Measurements from ENCODE around the gene CDKN2B-AS1.
A peak's percentile ranks its signal among the peaks of the same experiment; 100 is the strongest.

Gene CDKN2B-AS1

GRCh38 chr9:22136461-22137096 lies 142.0 kb downstream of the CDKN2B-AS1 start:
- peak; percentile 80 to 82 for DNase-seq (ENCODE audit: low read depth in 2 of 2)
- no peak for TF ChIP-seq CTCF (IDR thresholded peaks at IDR 0.05; ENCODE audit: low read depth, low read length)
- H3K4me3 ChIP-seq (replicated peaks in 1 of 2; ENCODE audit: low read depth in 2 of 2, low read length in 2 of 2) = no peak overlapping the region

GRCh38 chr9:22138956-22139660 lies 144.5 kb downstream of the CDKN2B-AS1 start:
- TF ChIP-seq CTCF (IDR thresholded peaks at IDR 0.05; ENCODE audit: low read depth, low read length) = no peak
- no peak for DNase-seq (ENCODE audit: low read depth in 2 of 2)
- no peak overlapping the region for H3K4me3 ChIP-seq (replicated peaks in 1 of 2; ENCODE audit: low read depth in 2 of 2, low read length in 2 of 2)

- no peak overlapping the region for H3K4me3 ChIP-seq (replicated peaks in 1 of 2; ENCODE audit: low read depth in 2 of 2, low read length in 2 of 2)
- DNase-seq (ENCODE audit: low read depth in 2 of 2) = peak; percentile 45 to 95
- TF ChIP-seq CTCF (IDR thresholded peaks at IDR 0.05; ENCODE audit: low read depth, low read length) = no peak
Observed at GRCh38 chr9:22141908-22142307, 147.3 kb downstream of the CDKN2B-AS1 start.

GRCh38 chr9:22142671-22143070 lies 148.1 kb downstream of the CDKN2B-AS1 start:
- no peak for TF ChIP-seq CTCF (IDR thresholded peaks at IDR 0.05; ENCODE audit: low read depth, low read length)
- H3K4me3 ChIP-seq (replicated peaks in 1 of 2; ENCODE audit: low read depth in 2 of 2, low read length in 2 of 2) = no peak overlapping the region
- peak; percentile 50 to 72 for DNase-seq (ENCODE audit: low read depth in 2 of 2)

GRCh38 chr9:22143799-22144625 lies 149.4 kb downstream of the CDKN2B-AS1 start:
- peak; percentile 17 to 34 for DNase-seq (ENCODE audit: low read depth in 2 of 2)
- no peak overlapping the region for H3K4me3 ChIP-seq (replicated peaks in 1 of 2; ENCODE audit: low read depth in 2 of 2, low read length in 2 of 2)
- no peak for TF ChIP-seq CTCF (IDR thresholded peaks at IDR 0.05; ENCODE audit: low read depth, low read length)

GRCh38 chr9:22146604-22147003 lies 152.0 kb downstream of the CDKN2B-AS1 start:
- no peak for DNase-seq (ENCODE audit: low read depth in 2 of 2)
- H3K4me3 ChIP-seq (replicated peaks in 1 of 2; ENCODE audit: low read depth in 2 of 2, low read length in 2 of 2) = no peak overlapping the region
- no peak for TF ChIP-seq CTCF (IDR thresholded peaks at IDR 0.05; ENCODE audit: low read depth, low read length)

Data from cardiac fibroblast (primary cell).